Naive B cell (primary cell): Measurements from ENCODE around the gene CLASP2. TPM values are rescaled to one million over a fixed set of nuclear protein-coding genes. Genes with fewer than 3 reads are reported as not detected.
"Not testable (repeated sequence)": the region's sequence is repeated elsewhere in the genome, so short reads cannot be mapped to it uniquely, and the experiment has no call there.

Source experiments
- ATAC-seq, 2 donors: fragments of 150-1000 bp; cut with Tn5 transposase; 2 replicates each; pipeline ENCODE4 v1.10.0; 2021; ENCODE audit warnings: low read depth in 2 of 2, mild to moderate bottlenecking in 2 of 2, moderate library complexity in 2 of 2
- DNase-seq: peaks from one replicate; pipeline ENCODE4 v3.0.0; 2022
- H3K27ac Mint-ChIP-seq, 6 donors: one replicate each; pipeline ENCODE4 v1.8.0; 2020 to 2022; ENCODE audit warnings: mild to moderate bottlenecking in 6 of 6, mixed read lengths in 6 of 6, moderate library complexity in 5 of 6, inconsistent platforms in 2 of 6
- H3K27me3 Mint-ChIP-seq, 3 donors: one replicate each; pipeline ENCODE4 v1.8.0; 2021 to 2022; ENCODE audit warnings: mixed read lengths in 3 of 3, mild to moderate bottlenecking in 1 of 3
- H3K36me3 Mint-ChIP-seq, 2 donors: one replicate each; pipeline ENCODE4 v1.8.0; 2020 to 2022; ENCODE audit warnings: mixed read lengths in 2 of 2, inconsistent platforms in 1 of 2, mild to moderate bottlenecking in 1 of 2
- H3K4me1 Mint-ChIP-seq, 3 donors: one replicate each; pipeline ENCODE4 v1.8.0; 2020 to 2022; ENCODE audit warnings: mixed read lengths in 3 of 3, inconsistent platforms in 1 of 3, mild to moderate bottlenecking in 1 of 3, moderate library complexity in 1 of 3
- H3K4me3 Mint-ChIP-seq, 8 donors: one replicate each; pipeline ENCODE4 v1.8.0; 2020 to 2022; ENCODE audit warnings: mild to moderate bottlenecking in 8 of 8, mixed read lengths in 8 of 8, moderate library complexity in 8 of 8, inconsistent platforms in 2 of 8
- H3K9me3 Mint-ChIP-seq, 7 donors: one replicate each; pipeline ENCODE4 v1.8.0; 2020 to 2022; ENCODE audit warnings: mixed read lengths in 7 of 7, mild to moderate bottlenecking in 5 of 7, inconsistent platforms in 2 of 7, moderate library complexity in 1 of 7
- polyA plus RNA-seq, 6 donors: library from polyadenylated mRNA; unstranded; fragments of 300-500 nt; fragmentation: Illumina TruSeq; gene quantifications; one replicate each; pipeline ENCODE4 v1.2.3, GENCODE V29; 2021; ENCODE audit warnings: low read depth in 6 of 6

The CLASP2 gene
- polyA plus RNA-seq, 6 donors from 2014 or later, result 10.2 to 16.6 (median 14.3) TPM

- peaks cover 4 to 15% (median 6%) of the 10 kb centered on the region in 3 donors for H3K4me1 Mint-ChIP-seq
- not testable (repeated sequence) for H3K9me3 Mint-ChIP-seq, ATAC-seq, H3K27ac Mint-ChIP-seq, DNase-seq, H3K36me3 Mint-ChIP-seq
- peak overlapping the region in 7 of 8 donors; percentile 26 to 89 (median 77) for H3K4me3 Mint-ChIP-seq
- H3K27me3 Mint-ChIP-seq, result peaks cover 0 to 18% (median 9%) of the 10 kb centered on the region in 3 donors
Observed at GRCh38 chr3:33447256-33447625, 270.8 kb downstream of the CLASP2 start.

Other genes starting within 250 kb of the CLASP2 start
- gene PDCD6IP, start 80.4 kb upstream of the CLASP2 start, polyA plus RNA-seq, result 10 to 100 TPM; 48.1 to 97.8 (median 91.0) TPM